Ishikawa (cell line): ENCODE results near the gene SPTSSA.

Experiments used
- CEBPB ChIP-seq: IDR thresholded peaks from 2 replicates; pipeline ENCODE4 v1.6.1; 2012
- RAD21 ChIP-seq: IDR thresholded peaks from 2 replicates; pipeline ENCODE4 v1.6.1; 2012; ENCODE audit warnings: low read depth
- REST ChIP-seq: IDR thresholded peaks from 2 replicates; pipeline ENCODE4 v1.6.1; 2012; ENCODE audit warnings: low read depth, mild to moderate bottlenecking
- TAF1 ChIP-seq: IDR thresholded peaks from 2 replicates; pipeline ENCODE4 v1.6.1; 2012; ENCODE audit warnings: low read depth, mild to moderate bottlenecking
- TCF12 ChIP-seq: IDR thresholded peaks from 2 replicates; pipeline ENCODE4 v1.6.1; 2012; ENCODE audit warnings: low read depth
- TEAD4 ChIP-seq: IDR thresholded peaks from 2 replicates; pipeline ENCODE4 v1.6.1; 2012
- TF ChIP-seq, protein P1 (sequence below): IDR thresholded peaks from 2 replicates; pipeline ENCODE4 v1.6.1; 2012

DNA sequence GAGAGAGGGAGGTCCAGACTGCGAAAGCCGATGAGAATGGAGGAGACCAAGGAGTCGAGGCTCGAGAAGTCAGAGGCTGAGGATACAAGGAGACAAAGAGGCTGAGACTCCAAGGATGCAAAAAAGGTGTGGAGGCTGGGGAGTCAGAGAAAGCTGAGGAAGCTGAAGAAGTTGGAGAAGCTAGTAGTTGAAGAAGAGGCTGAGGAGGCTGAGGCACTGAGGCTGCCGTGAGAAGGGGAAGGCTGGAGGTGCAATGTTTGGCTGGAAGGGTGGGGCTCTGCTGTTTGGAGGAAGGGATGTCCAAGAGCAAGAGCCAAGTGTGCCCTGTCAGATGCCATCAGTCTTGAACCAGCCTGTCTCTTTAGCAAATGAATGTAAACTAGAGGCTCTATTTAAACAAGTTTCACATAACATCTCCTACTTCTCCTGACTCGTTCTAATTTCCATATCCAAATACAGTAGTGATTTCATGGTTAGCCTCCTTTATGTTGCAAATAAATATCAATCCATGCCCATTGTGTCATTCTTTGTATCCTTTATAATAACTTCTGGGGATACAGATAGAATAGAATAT is 10.8 kb upstream of the SPTSSA start:
- TF ChIP-seq CEBPB = no peak
- no peak for TF ChIP-seq RAD21
- TF ChIP-seq, protein P1, sequence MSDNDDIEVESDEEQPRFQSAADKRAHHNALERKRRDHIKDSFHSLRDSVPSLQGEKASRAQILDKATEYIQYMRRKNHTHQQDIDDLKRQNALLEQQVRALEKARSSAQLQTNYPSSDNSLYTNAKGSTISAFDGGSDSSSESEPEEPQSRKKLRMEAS = no peak
- TF ChIP-seq TAF1 = no peak
- TF ChIP-seq TCF12 = no peak
- no peak for TF ChIP-seq REST
- no peak for TF ChIP-seq TEAD4
